Glomerular visceral epithelial cell (primary cell): ENCODE data around the gene PPP1R8.

ENCODE experiments used
- DNase-seq: peaks from one replicate; pipeline ENCODE4 v3.0.0-alpha.2; 2016; ENCODE audit errors: extremely low spot score

The PPP1R8 gene

DNA sequence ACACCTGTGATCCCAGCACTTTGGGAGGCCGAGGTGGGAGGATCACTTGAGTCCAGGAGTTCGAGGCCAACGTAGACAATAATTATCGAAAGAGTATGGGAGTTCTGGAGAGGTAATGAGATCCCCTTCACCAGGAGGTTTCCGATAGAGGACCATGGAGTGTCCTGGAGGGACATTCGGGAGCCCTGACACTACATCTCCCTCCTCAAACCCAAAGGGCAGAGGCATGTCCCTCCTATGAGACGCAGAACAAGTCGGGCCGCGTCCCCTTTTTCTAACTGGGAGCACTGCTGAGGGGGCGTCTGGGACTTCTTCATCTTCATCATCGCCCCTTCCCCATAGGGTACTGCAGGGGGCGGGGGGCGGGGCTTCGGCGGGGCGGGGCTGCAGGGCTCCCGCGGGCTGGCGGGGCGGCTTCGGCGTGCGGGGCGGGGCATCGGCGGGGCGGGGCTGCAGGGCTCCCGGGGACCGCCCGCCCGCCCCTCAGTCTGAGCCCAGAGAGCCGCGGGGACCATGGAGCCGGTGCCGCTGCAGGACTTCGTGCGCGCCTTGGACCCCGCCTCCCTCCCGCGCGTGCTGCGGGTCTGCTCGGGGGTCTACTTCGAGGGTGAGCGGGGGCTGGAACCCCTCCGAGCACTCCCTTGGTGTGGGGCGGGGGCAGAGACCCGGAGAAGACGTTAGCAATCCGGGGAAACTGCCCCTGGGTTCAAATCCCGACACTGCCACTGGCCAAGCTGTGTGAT lies 41.6 kb downstream of the PPP1R8 start, which contains the start of gene THEMIS2:
Gene THEMIS2, plus strand, starts transcription at position 486 of the 743 bp plus-strand sequence. Its CDS starts 28 bp downstream, at position 514.
- DNase-seq, result no peak

DNA sequence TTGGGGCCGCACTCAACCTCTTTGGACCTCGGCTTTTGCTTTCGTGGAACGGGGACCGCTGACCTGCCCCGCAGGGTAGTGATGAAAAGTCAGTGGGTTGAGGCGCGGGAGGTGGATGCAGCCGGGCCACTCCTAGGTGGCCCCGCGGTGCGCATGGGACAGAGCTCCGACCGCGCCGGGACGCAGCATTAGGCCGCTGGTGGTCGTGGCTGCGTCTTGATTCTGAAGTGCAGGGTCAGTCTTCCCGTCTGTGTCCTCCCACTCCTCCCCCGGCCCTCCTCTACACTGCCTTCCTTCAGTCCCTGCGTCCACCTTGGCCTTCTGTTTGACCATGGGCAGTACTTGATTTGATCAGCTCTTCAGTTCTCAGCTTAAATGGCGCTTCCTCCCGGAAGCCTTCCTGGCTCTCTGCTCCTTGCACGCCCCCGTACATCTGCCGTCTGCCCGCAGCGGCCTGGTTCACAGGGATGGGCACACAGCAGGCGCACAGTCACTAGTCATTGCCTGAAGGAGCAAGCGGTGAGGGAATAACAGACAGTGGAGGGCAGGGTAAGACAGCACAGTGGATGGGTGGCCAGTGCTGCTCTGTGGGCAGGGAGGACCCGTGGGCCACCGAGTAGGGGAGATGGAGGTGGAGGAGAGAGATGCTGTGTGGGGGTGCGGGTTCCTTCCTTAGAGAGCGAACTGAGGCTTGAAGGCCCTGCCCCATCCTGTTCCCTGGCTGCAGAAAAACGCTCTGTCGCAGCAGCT lies 42.4 kb downstream of the PPP1R8 start:
- DNase-seq, result no peak

DNA sequence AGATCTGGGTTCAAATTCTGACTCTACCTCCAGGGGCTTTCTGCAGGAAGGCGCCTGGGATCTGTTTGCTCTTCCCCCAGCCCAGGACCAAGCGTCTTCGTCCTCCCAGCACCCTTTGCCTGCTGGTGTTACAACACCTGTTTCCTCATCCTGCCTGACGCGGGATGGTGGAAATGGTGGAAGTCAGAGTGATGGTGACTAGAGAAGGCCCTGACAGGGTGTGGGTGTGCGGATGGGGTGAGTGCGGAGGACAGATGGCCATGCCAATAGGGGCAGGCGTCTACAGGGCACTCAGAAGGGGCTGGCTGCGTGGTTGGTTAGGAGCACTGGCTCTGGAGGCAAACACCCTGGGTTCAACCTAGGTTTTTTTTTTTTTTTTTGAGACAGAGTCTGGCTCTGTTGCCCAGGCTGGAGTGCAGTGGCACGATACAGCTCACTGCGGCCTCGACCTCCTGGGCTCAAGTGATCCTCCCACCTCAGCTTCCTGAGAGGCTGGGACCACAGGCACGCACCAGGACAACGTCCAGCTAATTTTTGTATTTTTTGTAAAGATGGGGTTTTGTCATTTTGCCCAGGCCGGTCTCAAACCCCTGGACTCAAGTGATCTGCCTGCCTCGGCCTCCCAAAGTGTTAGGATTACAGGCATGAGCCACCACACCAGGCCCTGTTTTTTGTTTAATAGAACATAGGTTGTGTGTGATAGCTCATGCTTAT lies 43.2 kb downstream of the PPP1R8 start:
- DNase-seq, result no peak

DNA sequence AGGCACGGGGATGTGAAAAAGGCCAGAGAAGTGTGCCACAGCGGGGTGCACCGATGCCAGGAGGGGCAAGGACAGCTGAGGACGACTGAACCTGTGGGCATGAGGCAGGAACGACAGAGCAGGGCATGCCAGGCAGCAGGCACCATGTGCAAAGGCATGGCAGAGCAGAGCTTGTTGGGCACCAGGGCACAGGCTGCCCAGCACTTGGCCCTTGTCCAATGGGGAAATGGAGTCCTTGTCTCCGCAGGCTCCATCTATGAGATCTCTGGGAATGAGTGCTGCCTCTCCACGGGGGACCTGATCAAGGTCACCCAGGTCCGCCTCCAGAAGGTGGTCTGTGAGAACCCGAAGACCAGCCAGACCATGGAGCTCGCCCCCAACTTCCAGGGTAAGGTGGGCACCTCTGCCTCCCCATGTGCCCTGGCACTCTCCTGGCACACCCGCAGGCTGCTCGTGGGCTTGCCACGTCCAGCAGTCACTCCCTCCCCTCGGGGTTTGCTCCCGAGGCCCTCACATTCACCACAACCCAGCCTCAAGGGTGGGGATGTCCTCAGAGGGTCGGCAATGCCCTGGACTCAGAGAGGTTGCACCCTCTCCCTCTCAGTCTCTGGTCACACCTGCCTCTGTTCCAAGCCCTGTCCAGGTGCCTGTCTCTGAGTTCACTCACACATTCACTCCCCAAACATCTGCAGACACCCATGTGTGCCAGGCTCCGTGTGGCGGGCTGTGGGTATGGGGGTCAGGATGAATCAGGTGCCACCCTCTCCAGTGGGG lies 45.9 kb downstream of the PPP1R8 start:
- DNase-seq, result no peak

DNA sequence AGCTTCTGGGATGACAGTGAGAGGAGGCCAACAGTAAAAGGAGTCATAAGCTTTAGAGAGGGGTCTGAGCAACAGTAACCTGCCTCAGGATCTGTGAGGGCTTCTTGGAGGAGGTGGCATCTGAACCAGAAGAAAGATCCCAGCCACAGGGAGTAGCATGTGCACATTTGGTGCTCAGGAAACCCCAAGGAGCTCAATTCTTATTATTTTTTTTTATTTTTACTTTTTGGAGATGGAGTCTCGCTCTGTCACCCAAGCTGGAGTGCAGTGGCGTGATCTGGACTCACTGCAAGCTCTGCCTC lies 46.5 kb downstream of the PPP1R8 start:
- no peak for DNase-seq

DNA sequence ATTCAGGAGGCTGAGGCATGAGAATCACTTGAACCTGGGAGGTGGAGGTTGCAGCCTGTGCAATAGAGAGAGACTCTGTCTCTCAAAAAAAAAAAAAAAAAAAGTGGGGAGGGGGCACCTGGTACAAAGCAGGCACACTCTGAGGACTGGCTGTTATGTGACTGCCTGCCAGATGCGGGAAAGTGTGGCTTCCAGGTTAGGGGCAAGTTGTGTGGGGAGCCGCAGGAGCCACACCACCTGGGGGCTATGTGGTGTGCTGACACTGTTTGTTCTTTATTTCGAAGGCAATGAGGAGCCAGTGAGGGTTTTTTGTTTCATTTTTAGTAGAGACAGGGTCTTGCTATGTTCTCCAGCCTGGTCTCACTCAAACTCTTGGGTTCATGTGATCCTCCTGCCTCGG lies 47.5 kb downstream of the PPP1R8 start:
- no peak for DNase-seq

DNA sequence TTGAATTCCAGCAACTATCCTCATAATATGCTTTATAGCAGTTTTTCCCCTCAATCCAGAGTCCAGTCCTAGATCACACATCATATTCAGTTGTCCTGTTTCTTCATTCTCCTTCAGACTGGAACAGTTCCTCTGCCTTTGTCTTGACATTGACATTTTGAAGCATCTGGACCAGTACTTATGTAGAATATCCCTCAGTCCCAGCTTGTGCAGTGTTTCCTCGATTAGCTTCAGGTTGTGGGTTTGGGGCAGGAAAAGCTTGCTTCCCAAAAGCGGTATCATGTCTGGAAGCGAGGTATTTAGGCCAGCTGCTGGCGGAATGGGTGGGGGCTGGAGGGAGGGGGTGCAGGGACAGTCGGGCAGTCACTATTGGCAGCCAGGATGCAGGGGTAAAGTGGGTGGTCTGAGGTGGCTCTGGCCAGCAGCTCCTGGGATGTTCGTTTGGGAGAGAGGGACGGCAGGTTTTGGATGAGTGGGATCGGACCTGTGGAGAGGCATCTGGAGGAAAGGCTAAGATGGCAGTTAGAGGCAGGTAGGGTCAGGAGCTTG lies 48.3 kb downstream of the PPP1R8 start:
- no peak for DNase-seq

DNA sequence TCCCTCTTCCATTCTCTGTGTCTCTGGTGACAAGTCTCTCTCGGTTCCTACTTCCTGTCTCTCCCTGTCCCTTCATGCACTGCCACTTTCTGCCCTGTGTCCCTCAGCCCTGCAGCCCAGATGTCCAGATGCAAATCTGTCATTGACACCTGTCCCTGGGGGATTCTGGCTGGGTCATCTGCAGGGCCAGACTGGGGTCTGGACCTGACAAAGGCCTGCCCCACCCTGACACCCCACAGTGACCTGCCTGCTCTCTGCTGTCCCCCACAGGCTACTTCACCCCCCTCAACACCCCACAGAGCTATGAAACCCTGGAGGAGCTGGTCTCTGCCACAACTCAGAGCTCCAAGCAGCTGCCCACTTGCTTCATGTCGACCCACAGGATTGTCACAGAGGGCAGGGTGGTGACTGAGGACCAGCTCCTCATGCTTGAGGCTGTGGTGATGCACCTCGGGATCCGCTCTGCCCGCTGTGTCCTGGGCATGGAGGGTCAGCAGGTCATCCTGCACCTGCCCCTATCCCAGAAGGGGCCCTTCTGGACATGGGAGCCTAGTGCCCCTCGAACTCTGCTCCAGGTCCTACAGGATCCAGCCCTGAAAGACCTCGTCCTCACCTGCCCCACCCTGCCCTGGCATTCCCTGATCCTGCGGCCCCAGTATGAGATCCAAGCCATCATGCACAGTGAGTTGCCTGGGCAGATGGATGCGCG lies 48.9 kb downstream of the PPP1R8 start:
- DNase-seq, result no peak

DNA sequence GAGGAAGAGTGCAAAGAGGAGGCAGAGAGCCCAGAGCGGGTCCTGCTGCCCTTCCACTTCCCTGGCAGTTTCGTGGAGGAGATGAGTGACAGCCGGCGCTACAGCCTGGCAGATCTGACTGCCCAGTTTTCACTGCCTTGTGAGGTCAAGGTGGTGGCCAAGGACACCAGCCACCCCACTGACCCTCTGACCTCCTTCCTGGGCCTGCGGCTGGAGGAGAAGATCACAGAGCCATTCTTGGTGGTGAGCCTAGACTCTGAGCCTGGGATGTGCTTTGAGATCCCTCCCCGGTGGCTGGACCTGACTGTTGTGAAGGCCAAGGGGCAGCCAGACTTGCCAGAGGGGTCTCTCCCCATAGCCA lies 51.9 kb downstream of the PPP1R8 start:
- DNase-seq, result no peak

DNA sequence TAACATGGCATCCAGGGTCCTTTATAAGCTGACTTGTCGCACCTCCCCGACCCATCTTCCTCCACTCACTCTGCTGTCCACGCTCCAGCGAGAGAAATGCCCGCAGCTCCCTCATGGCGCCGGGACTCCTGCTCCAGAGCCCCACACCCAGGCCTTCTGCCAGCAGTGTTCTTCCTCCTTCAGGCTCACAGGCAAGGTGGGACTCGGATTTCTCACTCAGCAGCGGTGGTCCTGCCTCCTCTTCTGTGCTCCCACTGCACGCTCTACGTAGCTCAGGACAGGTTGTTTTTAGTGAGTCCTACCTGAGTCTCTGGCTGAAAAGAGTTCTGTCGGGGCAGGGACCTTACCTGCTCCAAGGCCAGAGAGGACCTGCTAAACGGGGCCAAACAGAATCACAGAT lies 53.0 kb downstream of the PPP1R8 start:
- DNase-seq, result no peak

DNA sequence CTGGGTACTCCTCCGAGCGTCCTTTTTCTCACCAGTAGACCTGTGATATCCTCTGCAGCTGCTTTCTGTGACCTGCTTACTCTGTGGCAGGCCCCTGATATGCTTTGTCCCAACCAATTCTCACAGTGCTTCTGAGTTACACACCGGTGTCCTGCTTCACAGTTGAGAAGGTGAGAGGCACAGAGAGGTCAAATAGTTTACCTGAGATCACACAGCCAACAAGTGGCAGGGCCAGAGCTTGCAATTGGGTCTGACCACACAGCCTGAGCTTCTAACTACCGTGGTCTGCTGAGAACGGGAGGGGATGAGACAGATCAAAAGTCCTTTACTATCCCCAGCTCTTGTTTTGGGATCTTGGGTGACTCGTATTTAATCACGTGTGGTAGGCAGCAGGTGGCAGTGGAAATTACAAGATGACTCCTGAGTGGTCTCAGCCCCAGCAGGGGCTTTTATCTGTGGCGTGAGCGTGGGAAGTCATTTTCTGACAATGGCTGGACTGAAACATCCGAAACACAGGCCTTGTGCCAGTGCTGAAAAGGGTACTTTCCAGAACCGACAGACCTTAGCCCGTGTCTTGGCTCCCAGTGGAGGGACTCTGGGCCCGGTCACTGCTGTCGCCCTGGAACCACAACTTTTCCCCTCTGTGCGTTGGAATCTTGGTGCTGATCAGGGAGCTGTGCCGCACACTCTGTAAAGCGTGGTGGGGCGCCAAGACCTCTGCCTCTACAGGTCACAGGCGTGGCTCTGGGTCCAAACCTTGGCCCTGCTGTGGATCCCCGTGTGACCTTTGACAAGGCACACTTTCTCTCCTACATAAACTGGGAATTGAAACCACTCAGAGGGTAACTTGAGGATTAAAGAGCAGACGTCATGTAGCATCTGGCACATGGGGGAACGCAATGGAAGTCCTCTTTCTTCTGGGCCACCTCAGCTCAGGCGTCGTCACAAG lies 53.7 kb downstream of the PPP1R8 start:
- DNase-seq, result peak; percentile 11

DNA sequence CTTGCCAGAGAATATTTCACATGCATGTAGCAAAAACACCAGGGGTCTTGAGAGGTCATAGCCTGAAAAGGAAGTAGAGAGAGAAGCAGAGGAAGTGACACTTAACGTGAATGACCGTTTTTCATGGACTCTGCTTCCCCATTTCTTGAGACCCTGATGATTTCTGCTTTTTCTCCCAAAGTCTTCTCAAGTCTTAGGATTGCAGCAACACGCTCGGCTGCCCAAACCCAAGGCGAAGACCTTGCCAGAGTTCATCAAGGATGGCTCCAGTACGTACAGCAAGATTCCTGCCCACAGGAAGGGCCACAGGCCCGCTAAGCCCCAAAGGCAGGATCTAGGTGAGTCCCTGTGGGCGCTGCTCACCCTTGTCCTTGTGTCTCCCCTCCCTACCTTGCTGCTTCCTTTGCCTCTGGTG lies 54.5 kb downstream of the PPP1R8 start:
- DNase-seq, result no peak

DNA sequence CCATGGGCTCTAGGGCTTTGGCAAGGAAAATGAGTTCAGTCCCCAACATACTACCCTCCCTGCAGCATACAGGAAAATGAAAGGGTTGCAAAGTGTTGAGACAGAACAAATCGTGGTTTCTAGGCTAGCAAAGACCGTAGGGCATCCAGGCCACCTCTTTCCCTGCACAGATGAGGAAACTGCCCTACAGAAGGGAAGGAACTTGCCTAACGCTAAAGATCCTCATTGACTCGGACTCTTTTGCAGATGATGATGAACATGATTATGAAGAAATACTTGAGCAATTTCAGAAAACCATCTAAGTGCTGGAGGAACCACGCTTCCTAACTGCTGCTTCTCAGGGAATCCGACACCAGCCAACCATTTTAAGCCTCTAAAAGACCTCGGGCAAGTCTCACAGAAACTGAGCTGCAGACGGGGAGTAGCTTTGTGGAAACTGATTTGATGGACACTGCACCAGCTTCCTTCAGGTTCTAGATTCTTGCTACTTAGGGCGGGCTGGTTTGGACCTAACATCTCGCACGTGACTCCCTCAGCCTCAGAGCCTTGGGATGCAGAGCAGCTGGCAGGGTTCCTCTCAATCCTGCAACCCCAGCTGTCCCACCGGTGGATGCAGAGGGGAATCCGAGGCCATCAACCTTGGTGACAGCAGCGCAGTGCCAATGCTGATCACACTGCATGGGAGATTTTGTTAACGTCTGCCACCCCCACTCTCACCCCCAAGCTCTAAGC lies 55.2 kb downstream of the PPP1R8 start:
- DNase-seq, result no peak

DNA sequence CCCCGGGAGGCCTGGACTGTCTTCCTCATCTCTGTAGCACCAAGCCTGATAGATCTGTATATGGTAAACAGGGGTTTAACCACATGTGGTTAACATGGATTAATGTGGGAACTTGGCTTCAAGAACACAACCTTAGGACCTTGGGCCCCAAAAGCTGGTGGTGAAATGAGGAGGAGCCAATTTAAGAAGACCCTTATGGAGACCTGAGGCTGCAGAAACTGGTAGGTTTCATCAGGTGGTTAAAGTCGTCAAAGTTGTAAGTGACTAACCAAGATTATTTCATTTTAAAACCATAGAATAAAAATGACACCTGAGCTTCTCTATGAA lies 55.7 kb downstream of the PPP1R8 start:
- DNase-seq, result no peak

DNA sequence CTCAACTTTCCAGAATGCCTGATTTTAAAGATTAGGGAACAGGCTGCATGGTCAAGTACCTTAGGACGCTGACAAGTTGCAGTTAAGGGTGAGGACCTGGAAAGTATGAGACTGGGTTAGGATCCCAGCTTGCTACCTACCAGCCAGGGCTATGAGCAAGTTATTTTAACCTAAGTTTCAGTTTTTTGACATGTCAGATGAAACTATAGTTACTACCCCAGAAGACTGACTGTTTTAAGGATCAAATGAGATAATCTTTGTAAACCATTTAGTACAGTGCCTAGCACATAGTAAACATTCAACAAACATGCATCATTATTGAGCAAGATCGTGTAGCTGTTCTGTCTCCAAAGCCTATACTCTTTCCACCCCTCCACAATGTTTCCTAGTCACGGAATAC lies 56.2 kb downstream of the PPP1R8 start:
- DNase-seq, result no peak

DNA sequence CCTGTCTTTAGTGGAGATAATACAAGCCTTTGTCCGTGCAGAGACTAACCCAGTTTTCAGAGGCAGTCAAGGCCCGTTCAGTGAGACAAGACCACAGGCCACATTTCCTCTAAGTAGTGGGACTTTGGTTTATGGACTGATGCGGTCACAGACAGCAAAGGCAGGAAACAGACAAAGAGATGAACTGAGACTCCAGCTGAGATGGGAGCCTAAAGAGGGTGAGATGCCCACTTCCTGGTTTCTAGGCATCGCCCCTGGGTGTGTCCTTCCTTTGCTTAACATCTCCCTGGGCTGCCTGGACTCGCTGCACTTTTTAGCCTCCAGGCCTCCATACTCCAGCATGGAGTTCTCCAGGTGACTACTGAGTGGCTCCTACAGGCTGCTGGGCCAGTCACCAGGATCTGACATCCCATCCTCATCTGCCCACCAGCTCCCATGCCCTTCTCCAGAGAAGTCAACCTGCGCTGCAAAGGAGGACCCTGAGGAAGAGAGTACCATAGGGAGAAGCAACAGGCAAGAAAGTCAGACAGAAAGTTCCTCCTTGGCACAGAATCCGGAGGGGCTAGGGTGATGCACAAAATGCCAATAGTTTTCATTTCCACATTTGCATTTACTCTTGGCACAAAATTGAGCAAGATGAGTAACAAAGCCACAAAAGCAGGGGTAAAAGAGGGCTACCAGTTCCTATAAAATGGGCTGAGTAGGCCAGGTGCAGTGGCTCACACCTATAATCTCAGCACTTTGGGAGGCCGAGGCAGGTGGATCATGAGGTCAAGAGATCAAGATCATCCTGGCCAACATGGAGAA lies 56.8 kb downstream of the PPP1R8 start:
- no peak for DNase-seq

DNA sequence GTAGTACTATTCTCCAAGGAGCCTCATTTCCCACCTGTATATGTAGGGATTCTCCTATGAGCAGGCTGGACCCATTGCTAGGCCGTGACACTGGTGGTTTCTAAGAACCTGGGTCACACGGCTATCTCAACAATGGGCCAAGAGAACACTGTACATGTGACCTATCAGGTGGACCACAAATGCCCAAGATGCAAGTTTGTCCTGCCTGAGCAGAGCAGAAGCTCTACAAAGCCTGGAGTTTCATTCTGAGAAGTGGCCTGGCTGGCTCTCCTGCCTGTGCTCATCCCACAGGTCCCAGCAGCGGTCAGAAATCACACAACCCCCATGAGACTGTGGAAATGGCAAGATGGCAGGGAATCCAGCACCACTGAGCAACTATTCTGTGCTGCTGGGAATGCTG lies 58.9 kb downstream of the PPP1R8 start:
- no peak for DNase-seq

DNA sequence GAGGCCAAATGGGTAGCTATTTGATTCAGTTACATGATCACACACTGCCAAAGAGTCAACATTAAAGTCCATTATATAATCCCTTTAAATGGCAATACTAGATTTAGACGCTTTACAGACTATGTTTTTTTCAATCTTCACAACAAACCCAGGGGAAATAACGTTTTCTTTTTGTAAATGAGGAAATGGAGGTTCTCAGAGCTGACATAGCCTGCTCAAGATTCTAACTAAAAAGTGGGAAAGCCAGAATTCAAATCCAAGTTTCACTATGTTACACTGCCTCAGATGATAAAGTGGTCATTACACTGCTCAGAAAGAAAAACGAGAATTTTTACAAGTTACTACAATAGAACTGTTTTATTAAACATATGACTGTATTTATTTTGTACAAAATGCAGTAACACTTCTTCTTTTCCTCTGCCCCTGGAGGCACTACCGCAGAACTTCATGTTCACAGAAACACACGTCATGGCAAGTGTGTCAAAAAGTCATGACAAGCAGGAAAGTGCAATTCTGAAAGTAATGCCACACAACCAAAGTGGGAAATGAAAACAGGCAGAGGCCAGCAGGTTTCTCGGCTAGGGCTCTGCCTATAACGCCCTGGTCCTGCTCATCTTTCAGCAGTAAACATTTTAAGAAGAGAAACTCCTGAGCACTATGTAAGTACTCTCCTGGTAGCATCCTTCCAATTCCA lies 60.8 kb downstream of the PPP1R8 start:
- DNase-seq, result no peak
